Measurements from ENCODE around the gene EXOSC10. TPM values are rescaled to one million over a fixed set of nuclear protein-coding genes. Genes with fewer than 3 reads are reported as not detected.

EXOSC10 gene
- total and polyA plus RNA-seq, 2 of the 13 experiments (the other 11 are each of a cell fraction or from before 2014, with no cell fraction given) = 48.4 to 67.6 TPM

DNA sequence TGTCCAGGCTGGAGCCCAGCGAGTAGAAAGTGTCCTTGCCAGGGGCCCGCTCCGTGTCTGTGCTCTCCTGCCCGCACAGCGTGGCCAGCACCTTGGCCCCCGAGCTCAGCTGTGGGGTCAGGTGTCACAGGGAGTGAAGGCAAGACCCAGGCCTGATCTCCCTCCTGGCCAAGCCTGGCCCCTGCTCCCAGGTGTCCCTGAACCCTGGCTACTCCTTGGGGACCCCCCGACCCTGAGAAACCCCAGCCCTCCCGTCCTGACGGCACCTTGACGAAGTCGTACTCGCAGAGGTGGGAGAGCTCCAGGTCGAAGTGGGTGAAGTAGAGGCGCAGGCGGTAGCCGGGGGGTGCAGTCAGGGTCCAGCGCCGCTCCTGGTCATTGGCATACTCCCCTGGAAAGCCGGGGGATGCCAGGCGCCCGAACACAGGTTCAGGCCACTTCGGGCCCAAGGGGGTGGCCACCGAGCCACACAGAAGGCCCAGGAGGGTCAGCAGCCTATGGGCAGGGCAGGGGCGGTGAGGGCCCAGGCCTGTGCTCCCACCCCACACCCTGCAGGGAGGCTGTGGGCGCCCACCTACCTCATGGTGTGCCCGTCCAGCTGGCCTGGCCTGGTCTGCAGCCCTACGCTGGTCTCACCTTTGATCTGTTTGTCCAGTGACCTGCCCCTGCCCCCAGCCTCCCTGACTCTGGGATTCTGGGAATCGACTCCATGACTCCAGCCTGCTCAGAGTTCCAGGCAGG is 52.9 kb downstream of the EXOSC10 start, which contains the start of gene MASP2 (continued):
- TF ChIP-seq CSRNP2 (CRISPR knock-in tag; conservative IDR thresholded peaks at IDR 0.05; ENCODE audit: low read depth) (no peak), HOXA7 (CRISPR knock-in tag; IDR thresholded peaks at IDR 0.05) (no peak), EZH2 (conservative IDR thresholded peaks at IDR 0.05; ENCODE audit: low read depth, low read length) (no peak), REXO4 (CRISPR knock-in tag; IDR thresholded peaks at IDR 0.05; ENCODE audit: borderline replicate concordance) (no peak), ZNF512 (CRISPR knock-in tag; IDR thresholded peaks at IDR 0.05) (no peak), NPAS2 (CRISPR knock-in tag; IDR thresholded peaks at IDR 0.05; ENCODE audit: borderline replicate concordance) (no peak), ZNF484 (CRISPR knock-in tag; IDR thresholded peaks at IDR 0.05; ENCODE audit: borderline replicate concordance, low read depth) (no peak), ZNF124 (CRISPR knock-in tag; IDR thresholded peaks at IDR 0.05) (no peak), GMEB1 (CRISPR knock-in tag; IDR thresholded peaks at IDR 0.05; ENCODE audit: borderline replicate concordance) (peak; percentile 48; the same call in 1 of the 2 replicates), ZNF772 (CRISPR knock-in tag; IDR thresholded peaks at IDR 0.05) (no peak), HOXA5 (CRISPR knock-in tag; IDR thresholded peaks at IDR 0.05) (peak; percentile 70; the same call in 1 of the 2 replicates)
- TF ChIP-seq, protein P1, sequence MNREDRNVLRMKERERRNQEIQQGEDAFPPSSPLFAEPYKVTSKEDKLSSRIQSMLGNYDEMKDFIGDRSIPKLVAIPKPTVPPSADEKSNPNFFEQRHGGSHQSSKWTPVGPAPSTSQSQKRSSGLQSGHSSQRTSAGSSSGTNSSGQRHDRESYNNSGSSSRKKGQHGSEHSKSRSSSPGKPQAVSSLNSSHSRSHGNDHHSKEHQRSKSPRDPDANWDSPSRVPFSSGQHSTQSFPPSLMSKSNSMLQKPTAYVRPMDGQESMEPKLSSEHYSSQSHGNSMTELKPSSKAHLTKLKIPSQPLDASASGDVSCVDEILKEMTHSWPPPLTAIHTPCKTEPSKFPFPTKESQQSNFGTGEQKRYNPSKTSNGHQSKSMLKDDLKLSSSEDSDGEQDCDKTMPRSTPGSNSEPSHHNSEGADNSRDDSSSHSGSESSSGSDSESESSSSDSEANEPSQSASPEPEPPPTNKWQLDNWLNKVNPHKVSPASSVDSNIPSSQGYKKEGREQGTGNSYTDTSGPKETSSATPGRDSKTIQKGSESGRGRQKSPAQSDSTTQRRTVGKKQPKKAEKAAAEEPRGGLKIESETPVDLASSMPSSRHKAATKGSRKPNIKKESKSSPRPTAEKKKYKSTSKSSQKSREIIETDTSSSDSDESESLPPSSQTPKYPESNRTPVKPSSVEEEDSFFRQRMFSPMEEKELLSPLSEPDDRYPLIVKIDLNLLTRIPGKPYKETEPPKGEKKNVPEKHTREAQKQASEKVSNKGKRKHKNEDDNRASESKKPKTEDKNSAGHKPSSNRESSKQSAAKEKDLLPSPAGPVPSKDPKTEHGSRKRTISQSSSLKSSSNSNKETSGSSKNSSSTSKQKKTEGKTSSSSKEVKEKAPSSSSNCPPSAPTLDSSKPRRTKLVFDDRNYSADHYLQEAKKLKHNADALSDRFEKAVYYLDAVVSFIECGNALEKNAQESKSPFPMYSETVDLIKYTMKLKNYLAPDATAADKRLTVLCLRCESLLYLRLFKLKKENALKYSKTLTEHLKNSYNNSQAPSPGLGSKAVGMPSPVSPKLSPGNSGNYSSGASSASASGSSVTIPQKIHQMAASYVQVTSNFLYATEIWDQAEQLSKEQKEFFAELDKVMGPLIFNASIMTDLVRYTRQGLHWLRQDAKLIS (CRISPR knock-in tag; IDR thresholded peaks at IDR 0.05) = no peak
- TF ChIP-seq, protein P2, sequence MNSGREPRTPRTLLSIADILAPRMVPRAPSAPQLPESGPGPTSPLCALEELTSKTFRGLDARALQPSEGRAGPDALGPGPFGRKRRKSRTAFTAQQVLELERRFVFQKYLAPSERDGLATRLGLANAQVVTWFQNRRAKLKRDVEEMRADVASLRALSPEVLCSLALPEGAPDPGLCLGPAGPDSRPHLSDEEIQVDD (CRISPR knock-in tag; IDR thresholded peaks at IDR 0.05; ENCODE audit: borderline replicate concordance) = no peak
- TF ChIP-seq, protein P3, sequence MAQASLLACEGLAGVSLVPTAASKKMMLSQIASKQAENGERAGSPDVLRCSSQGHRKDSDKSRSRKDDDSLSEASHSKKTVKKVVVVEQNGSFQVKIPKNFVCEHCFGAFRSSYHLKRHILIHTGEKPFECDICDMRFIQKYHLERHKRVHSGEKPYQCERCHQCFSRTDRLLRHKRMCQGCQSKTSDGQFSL (CRISPR knock-in tag; IDR thresholded peaks at IDR 0.05) = peak; percentile 36; the same call in 1 of the 2 replicates
- TF ChIP-seq, protein P4, sequence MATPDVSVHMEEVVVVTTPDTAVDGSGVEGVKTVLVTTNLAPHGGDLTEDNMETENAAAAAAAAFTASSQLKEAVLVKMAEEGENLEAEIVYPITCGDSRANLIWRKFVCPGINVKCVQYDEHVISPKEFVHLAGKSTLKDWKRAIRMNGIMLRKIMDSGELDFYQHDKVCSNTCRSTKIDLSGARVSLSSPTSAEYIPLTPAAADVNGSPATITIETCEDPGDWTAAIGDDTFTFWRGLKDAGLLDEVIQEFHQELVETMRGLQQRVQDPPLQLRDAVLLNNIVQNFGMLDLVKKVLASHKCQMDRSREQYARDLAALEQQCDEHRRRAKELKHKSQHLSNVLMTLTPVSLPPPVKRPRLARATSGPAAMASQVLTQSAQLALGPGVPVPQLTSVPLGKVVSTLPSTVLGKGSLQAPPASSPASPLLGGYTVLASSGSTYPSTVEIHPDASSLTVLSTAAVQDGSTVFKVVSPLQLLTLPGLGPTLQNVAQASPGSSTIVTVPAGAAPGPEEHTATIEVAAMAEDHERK (CRISPR knock-in tag; IDR thresholded peaks at IDR 0.05; ENCODE audit: low read depth) = no peak
- TF ChIP-seq, protein P5, sequence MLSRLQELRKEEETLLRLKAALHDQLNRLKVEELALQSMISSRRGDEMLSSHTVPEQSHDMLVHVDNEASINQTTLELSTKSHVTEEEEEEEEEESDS (CRISPR knock-in tag; IDR thresholded peaks at IDR 0.05; ENCODE audit: borderline replicate concordance) = no peak

All from HepG2 (cell line).